Activated naive CD8-positive, alpha-beta T cell treated with anti-CD3 and anti-CD28 coated beads for 36 hours (primary cell): Measurements from ENCODE around the gene PCDHA4. TPM values are rescaled to one million over a fixed set of nuclear protein-coding genes. Genes with fewer than 3 reads are reported as not detected.
"Not testable (repeated sequence)": the region's sequence is repeated elsewhere in the genome, so short reads cannot be mapped to it uniquely, and the experiment has no call there.

ENCODE experiments used
- DNase-seq: peaks from one replicate; pipeline ENCODE4 v3.0.0; 2021
- H3K27ac Mint-ChIP-seq: one replicate; pipeline ENCODE4 v1.8.0; 2022; ENCODE audit warnings: mild to moderate bottlenecking, moderate library complexity, mixed read lengths
- H3K27me3 Mint-ChIP-seq: one replicate; pipeline ENCODE4 v1.8.0; 2022; ENCODE audit warnings: mild to moderate bottlenecking, mixed read lengths
- H3K36me3 Mint-ChIP-seq: one replicate; pipeline ENCODE4 v1.8.0; 2021; ENCODE audit warnings: mild to moderate bottlenecking, mixed read lengths
- H3K4me1 Mint-ChIP-seq: one replicate; pipeline ENCODE4 v1.8.0; 2021; ENCODE audit warnings: mixed read lengths
- H3K4me3 Mint-ChIP-seq: one replicate; pipeline ENCODE4 v1.8.0; 2022; ENCODE audit warnings: mild to moderate bottlenecking, moderate library complexity, mixed read lengths
- H3K9me3 Mint-ChIP-seq: one replicate; pipeline ENCODE4 v1.8.0; 2022; ENCODE audit warnings: mixed read lengths
- total RNA-seq, 2 experiments: library from RNA; stranded (reverse); gene quantifications; one replicate each; pipeline ENCODE4 v1.2.3, GENCODE V29; 2021

PCDHA4 gene
- total RNA-seq: not detected

- Mint-ChIP-seq H3K9me3 (peaks cover 42% of the 10 kb centered on the region), H3K4me1 (no peaks in the 10 kb centered on the region), H3K27me3 (peaks cover 38% of the 10 kb centered on the region), H3K4me3 (no peak within 1 kb of the TSS), H3K27ac (no peak within 1 kb of the TSS), H3K36me3 (peaks cover 13% of the 10 kb centered on the region)
- DNase-seq: no peak
Measured at GRCh38 chr5:140806834-140807775, at the start of gene PCDHA4. Gene PCDHA4 (plus strand): TSS chr5:140807068.

- Mint-ChIP-seq H3K9me3 (peaks cover 57% of the 10 kb centered on the region), H3K27me3 (no peaks in the 10 kb centered on the region), H3K4me1 (no peaks in the 10 kb centered on the region), H3K27ac (no peak overlapping the region), H3K4me3 (no peak overlapping the region), H3K36me3 (peaks cover 15% of the 10 kb centered on the region)
- no peak for DNase-seq
Measured at GRCh38 chr5:140764177-140764973, 42.5 kb upstream of the PCDHA4 start.

DNA sequence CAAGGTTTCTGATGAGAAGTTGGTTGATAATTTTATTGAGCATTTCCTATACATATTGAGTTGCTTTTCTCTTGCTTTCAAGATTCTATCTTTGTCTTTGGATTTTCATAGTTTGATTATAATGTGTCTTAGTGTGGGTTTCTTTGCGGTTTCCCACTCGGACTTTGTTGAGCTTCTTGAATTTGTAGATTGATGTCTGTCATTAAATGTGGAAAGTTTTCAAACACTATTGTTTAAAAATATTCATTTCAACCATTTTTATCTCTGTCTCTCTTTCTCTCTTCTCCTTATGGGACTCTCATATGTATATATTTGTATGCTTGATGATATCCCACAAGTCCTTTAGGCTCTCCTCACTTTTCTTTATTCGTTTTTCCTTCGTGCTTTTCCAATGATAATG is 39.4 kb upstream of the PCDHA4 start:
- Mint-ChIP-seq H3K9me3 (peaks cover 56% of the 10 kb centered on the region), H3K4me3 (no peak overlapping the region), H3K27ac (no peak overlapping the region), H3K27me3 (no peaks in the 10 kb centered on the region), H3K36me3 (peaks cover 7% of the 10 kb centered on the region), H3K4me1 (no peaks in the 10 kb centered on the region)
- DNase-seq: no peak

- Mint-ChIP-seq H3K9me3 (peaks cover 60% of the 10 kb centered on the region), H3K4me1 (no peaks in the 10 kb centered on the region), H3K36me3 (peaks cover 10% of the 10 kb centered on the region), H3K27me3 (peaks cover 3% of the 10 kb centered on the region), H3K4me3 (no peak overlapping the region), H3K27ac (no peak overlapping the region)
- no peak for DNase-seq
Measured at GRCh38 chr5:140780512-140780911, 26.4 kb upstream of the PCDHA4 start.

DNA sequence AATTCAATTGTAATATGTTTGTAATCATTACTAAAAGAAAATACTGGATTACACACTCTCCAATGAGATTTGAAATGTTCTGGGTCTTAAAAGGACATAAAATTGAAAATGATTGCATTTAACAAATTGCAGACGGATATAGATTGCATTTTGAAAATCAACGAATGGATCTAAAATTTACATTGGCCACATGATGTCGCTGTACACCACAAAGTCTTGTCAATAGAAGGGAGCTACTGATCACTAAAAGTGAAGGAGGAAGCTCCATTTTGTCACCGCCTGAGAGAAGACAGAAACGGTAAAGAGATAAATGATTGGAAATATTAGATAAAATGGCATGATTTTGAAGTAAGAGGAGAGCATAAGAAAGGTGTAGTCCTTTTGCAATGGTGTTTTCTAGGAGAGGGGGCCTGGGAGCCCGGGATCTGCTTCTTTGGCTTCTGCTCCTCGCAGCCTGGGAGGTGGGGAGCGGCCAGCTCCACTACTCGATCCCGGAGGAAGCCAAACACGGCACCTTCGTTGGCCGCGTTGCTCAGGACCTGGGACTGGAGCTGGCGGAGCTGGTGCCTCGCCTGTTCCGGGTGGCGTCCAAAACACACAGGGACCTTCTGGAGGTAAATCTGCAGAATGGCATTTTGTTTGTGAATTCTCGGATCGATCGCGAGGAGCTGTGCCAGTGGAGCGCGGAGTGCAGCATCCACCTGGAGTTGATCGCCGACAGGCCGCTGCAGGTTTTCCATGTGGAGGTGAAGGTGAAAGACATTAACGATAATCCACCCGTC is 20.8 kb upstream of the PCDHA4 start, which contains the start of gene PCDHA1:
Gene PCDHA1, plus strand, starts transcription at position 236 of the 782 bp plus-strand sequence.
- H3K36me3 Mint-ChIP-seq: peaks cover 19% of the 10 kb centered on the region
- H3K9me3 Mint-ChIP-seq: peaks cover 45% of the 10 kb centered on the region
- no peak for DNase-seq
- no peaks in the 10 kb centered on the region for H3K4me1 Mint-ChIP-seq
- H3K27me3 Mint-ChIP-seq: peaks cover 44% of the 10 kb centered on the region
- H3K27ac Mint-ChIP-seq: no peak within 1 kb of the TSS
- no peak within 1 kb of the TSS for H3K4me3 Mint-ChIP-seq

DNA sequence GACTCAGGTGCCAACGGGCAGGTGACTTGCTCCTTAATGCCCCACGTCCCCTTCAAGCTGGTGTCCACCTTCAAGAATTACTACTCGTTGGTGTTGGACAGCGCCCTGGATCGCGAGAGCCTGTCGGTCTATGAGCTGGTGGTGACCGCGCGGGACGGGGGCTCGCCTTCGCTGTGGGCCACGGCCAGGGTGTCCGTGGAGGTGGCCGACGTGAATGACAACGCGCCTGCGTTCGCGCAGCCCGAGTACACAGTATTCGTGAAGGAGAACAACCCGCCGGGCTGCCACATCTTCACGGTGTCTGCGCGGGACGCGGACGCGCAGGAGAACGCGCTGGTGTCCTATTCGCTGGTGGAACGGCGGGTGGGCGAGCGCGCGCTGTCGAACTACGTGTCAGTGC is 19.4 kb upstream of the PCDHA4 start:
- H3K27ac Mint-ChIP-seq, H3K4me3 Mint-ChIP-seq, DNase-seq, H3K4me1 Mint-ChIP-seq: not testable (repeated sequence)
- H3K9me3 Mint-ChIP-seq: peaks cover 47% of the 10 kb centered on the region
- peaks cover 50% of the 10 kb centered on the region for H3K27me3 Mint-ChIP-seq
- H3K36me3 Mint-ChIP-seq: peaks cover 19% of the 10 kb centered on the region

DNA sequence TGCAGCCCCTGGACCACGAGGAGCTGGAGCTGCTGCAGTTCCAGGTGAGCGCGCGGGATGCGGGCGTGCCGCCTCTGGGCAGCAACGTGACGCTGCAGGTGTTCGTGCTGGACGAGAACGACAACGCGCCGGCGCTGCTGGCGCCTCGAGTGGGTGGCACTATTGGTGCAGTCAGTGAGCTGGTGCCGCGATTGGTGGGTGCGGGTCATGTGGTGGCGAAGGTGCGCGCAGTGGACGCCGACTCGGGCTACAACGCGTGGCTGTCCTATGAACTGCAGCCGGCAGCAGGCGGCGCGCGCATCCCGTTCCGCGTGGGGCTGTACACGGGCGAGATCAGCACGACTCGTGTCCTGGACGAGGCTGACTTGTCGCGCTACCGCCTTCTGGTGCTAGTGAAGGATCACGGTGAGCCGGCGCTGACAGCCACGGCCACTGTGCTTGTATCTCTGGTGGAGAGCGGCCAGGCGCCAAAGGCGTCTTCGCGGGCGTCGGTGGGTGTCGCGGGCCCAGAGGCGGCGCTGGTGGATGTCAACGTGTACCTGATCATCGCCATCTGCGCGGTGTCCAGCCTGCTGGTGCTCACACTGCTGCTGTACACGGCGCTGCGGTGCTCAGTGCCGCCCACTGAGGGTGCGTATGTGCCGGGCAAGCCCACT is 18.9 kb upstream of the PCDHA4 start:
- H3K4me1 Mint-ChIP-seq, H3K27ac Mint-ChIP-seq, H3K4me3 Mint-ChIP-seq, DNase-seq: not testable (repeated sequence)
- Mint-ChIP-seq H3K9me3 (peaks cover 45% of the 10 kb centered on the region), H3K36me3 (peaks cover 21% of the 10 kb centered on the region), H3K27me3 (peaks cover 53% of the 10 kb centered on the region)

DNA sequence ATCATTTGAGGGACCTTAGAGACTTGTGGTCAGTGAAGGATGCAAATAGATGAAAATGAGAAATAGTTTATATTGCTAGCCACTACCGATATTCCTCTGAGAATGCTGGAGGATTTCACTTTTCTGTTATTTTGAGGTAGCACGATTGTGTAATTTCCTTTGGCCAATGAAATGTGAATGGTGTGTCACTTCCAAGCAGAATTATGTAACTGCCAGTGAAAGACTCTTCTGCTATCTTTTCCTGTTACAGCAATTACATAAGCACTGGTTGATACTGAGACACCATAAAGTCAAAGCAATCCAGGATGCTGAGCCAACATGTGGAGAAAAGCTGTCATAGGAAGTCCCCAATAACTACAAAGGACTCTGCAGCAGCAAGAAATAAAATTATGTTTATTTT is 15.8 kb upstream of the PCDHA4 start:
- Mint-ChIP-seq H3K27ac (no peak overlapping the region), H3K4me1 (no peaks in the 10 kb centered on the region), H3K4me3 (no peak overlapping the region), H3K9me3 (peaks cover 40% of the 10 kb centered on the region), H3K27me3 (peaks cover 72% of the 10 kb centered on the region), H3K36me3 (peaks cover 25% of the 10 kb centered on the region)
- no peak for DNase-seq

DNA sequence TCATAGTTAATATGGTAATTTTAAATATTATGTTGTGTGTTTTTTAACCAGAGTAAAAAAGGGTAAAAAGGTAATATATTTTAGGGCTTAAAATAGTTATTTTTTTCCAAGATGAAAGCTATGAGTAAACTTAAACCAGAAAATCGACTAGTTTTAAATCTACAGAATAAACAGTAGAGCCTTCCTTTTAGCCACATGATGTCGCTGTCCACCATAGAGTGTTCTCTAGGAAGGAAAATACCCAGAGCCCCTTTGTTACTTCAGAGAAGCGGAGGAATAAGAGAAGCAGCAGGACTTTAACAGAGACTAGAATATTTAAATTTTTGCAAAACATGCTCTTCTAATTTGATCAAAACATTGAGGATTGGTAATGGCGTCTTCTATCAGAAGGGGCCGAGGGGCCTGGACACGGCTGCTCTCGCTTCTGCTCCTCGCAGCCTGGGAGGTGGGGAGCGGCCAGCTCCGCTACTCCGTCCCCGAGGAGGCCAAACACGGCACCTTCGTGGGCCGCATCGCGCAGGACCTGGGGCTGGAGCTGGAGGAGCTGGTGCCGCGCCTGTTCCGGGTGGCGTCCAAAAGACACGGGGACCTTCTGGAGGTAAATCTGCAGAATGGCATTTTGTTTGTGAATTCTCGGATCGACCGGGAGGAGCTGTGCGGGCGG is 12.1 kb upstream of the PCDHA4 start, which contains the start of gene PCDHA2:
Gene PCDHA2, plus strand, starts transcription at position 258 of the 664 bp plus-strand sequence.
- H3K36me3 Mint-ChIP-seq: peaks cover 15% of the 10 kb centered on the region
- no peak within 1 kb of the TSS for H3K4me3 Mint-ChIP-seq
- H3K4me1 Mint-ChIP-seq: no peaks in the 10 kb centered on the region
- DNase-seq: no peak
- peaks cover 44% of the 10 kb centered on the region for H3K27me3 Mint-ChIP-seq
- no peak within 1 kb of the TSS for H3K27ac Mint-ChIP-seq
- peaks cover 30% of the 10 kb centered on the region for H3K9me3 Mint-ChIP-seq

GRCh38 chr5:140795259-140795641 is 11.6 kb upstream of the PCDHA4 start:
- H3K27me3 Mint-ChIP-seq: peaks cover 48% of the 10 kb centered on the region
- H3K27ac Mint-ChIP-seq: no peak overlapping the region
- H3K4me1 Mint-ChIP-seq: no peaks in the 10 kb centered on the region
- no peak for DNase-seq
- peaks cover 18% of the 10 kb centered on the region for H3K36me3 Mint-ChIP-seq
- peaks cover 31% of the 10 kb centered on the region for H3K9me3 Mint-ChIP-seq
- no peak overlapping the region for H3K4me3 Mint-ChIP-seq

DNA sequence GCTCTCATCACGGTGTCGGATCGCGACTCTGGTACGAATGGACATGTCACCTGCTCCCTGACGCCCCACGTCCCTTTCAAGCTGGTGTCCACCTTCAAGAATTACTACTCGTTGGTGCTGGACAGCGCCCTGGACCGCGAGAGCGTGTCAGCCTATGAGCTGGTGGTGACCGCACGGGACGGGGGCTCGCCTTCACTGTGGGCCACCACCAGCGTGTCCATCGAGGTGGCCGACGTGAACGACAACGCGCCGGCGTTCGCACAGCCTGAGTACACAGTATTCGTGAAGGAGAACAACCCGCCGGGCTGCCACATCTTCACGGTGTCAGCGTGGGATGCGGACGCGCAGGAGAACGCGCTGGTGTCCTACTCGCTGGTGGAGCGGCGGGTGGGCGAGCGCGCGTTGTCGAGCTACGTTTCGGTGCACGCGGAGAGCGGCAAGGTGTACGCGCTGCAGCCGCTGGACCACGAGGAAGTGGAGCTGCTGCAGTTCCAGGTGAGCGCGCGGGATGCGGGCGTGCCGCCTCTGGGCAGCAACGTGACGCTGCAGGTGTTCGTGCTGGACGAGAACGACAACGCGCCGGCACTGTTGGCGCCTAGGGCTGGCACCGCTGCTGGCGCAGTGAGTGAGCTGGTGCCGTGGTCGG is 10.7 kb upstream of the PCDHA4 start:
- not testable (repeated sequence) for H3K4me1 Mint-ChIP-seq, DNase-seq, H3K27ac Mint-ChIP-seq, H3K4me3 Mint-ChIP-seq
- peaks cover 50% of the 10 kb centered on the region for H3K27me3 Mint-ChIP-seq
- peaks cover 21% of the 10 kb centered on the region for H3K36me3 Mint-ChIP-seq
- H3K9me3 Mint-ChIP-seq: peaks cover 29% of the 10 kb centered on the region

GRCh38 chr5:140796718-140797095 is 10.2 kb upstream of the PCDHA4 start:
- DNase-seq: no peak
- Mint-ChIP-seq H3K36me3 (peaks cover 24% of the 10 kb centered on the region), H3K9me3 (peaks cover 28% of the 10 kb centered on the region)

DNA sequence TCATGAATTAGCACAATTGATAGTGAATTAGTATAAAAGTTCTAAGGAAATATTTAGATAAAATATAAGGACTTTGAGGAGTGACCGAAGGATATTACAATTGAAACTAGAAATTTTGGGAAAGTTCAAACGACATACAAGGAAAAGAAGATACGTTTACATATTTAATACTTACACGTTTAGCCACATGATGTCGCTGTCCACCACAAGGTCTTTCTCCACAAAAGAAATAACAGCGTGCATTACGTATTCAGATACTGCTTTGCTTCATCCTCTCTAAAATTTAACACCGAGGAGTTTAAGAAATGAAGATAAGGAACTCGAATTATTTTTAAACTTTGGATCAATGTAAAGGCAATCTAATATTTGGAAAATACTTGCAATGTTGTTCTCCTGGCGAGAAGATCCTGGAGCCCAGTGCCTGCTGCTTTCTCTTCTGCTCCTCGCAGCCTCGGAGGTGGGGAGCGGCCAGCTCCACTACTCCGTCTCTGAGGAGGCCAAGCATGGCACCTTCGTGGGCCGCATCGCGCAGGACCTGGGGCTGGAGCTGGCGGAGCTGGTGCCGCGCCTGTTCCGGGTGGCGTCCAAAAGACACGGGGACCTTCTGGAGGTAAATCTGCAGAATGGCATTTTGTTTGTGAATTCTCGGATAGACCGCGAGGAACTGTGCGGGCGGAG is 5.9 kb upstream of the PCDHA4 start, which contains the start of gene PCDHA3:
Gene PCDHA3, plus strand, starts transcription at position 242 of the 678 bp plus-strand sequence.
- Mint-ChIP-seq H3K36me3 (peaks cover 20% of the 10 kb centered on the region), H3K9me3 (peaks cover 28% of the 10 kb centered on the region), H3K4me1 (no peaks in the 10 kb centered on the region), H3K4me3 (no peak within 1 kb of the TSS), H3K27ac (no peak within 1 kb of the TSS), H3K27me3 (peaks cover 37% of the 10 kb centered on the region)
- no peak for DNase-seq

More at GRCh38 chr5:140796718-140797095, 10.2 kb upstream of the PCDHA4 start:
- Mint-ChIP-seq H3K4me3 (no peak overlapping the region), H3K27me3 (peaks cover 50% of the 10 kb centered on the region), H3K27ac (no peak overlapping the region), H3K4me1 (no peaks in the 10 kb centered on the region)
